ENCODE data around the gene MAP1B.

GRCh38 chr5:72126796-72127195 is 19.5 kb downstream of the MAP1B start:
- no peak for TF ChIP-seq EZH2phosphoT487 (IDR thresholded peaks at IDR 0.05; ENCODE audit: low read depth, severe bottlenecking, unreplicated experiment)
- TF ChIP-seq, protein P1, sequence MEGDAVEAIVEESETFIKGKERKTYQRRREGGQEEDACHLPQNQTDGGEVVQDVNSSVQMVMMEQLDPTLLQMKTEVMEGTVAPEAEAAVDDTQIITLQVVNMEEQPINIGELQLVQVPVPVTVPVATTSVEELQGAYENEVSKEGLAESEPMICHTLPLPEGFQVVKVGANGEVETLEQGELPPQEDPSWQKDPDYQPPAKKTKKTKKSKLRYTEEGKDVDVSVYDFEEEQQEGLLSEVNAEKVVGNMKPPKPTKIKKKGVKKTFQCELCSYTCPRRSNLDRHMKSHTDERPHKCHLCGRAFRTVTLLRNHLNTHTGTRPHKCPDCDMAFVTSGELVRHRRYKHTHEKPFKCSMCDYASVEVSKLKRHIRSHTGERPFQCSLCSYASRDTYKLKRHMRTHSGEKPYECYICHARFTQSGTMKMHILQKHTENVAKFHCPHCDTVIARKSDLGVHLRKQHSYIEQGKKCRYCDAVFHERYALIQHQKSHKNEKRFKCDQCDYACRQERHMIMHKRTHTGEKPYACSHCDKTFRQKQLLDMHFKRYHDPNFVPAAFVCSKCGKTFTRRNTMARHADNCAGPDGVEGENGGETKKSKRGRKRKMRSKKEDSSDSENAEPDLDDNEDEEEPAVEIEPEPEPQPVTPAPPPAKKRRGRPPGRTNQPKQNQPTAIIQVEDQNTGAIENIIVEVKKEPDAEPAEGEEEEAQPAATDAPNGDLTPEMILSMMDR (IDR thresholded peaks at IDR 0.05; ENCODE audit: poor library complexity): no peak

All from hepatocyte (in vitro differentiated cells).